Fibroblast of mammary gland (primary cell): ENCODE results near the gene INS.

Experiments
- DNase-seq: peaks from one replicate; pipeline ENCODE4 v3.0.0-alpha.2; 2010; ENCODE audit warnings: low read depth
- H3K4me3 ChIP-seq: 2 replicates; pipeline ENCODE4 v1.5.1; 2011; ENCODE audit warnings: low read depth, mild to moderate bottlenecking, low read length, moderate library complexity; ENCODE audit not compliant: control insufficient read depth
- TF ChIP-seq, protein P1 (sequence below): conservative IDR thresholded peaks from 2 replicates; pipeline ENCODE4 v1.5.1; 2011; ENCODE audit warnings: low read depth, low read length, inconsistent platforms; ENCODE audit not compliant: control insufficient read depth, insufficient read depth

Gene INS

GRCh38 chr11:2123628-2123960 lies 37.4 kb downstream of the INS start:
- TF ChIP-seq, protein P1, sequence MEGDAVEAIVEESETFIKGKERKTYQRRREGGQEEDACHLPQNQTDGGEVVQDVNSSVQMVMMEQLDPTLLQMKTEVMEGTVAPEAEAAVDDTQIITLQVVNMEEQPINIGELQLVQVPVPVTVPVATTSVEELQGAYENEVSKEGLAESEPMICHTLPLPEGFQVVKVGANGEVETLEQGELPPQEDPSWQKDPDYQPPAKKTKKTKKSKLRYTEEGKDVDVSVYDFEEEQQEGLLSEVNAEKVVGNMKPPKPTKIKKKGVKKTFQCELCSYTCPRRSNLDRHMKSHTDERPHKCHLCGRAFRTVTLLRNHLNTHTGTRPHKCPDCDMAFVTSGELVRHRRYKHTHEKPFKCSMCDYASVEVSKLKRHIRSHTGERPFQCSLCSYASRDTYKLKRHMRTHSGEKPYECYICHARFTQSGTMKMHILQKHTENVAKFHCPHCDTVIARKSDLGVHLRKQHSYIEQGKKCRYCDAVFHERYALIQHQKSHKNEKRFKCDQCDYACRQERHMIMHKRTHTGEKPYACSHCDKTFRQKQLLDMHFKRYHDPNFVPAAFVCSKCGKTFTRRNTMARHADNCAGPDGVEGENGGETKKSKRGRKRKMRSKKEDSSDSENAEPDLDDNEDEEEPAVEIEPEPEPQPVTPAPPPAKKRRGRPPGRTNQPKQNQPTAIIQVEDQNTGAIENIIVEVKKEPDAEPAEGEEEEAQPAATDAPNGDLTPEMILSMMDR = no peak
- DNase-seq = no peak
- H3K4me3 ChIP-seq = no peak overlapping the region

GRCh38 chr11:2122907-2123627 lies 37.9 kb downstream of the INS start:
- no peak overlapping the region for H3K4me3 ChIP-seq
- DNase-seq = no peak
- TF ChIP-seq, protein P1 = no peak

- H3K4me3 ChIP-seq = no peak overlapping the region
- TF ChIP-seq, protein P1 = no peak
- no peak for DNase-seq
These were observed 38.6 kb downstream of the INS start for GRCh38 chr11:2122222-2122906.

- TF ChIP-seq, protein P1 = no peak
- no peak for DNase-seq
- no peak overlapping the region for H3K4me3 ChIP-seq
These were observed 39.5 kb downstream of the INS start for GRCh38 chr11:2121227-2122130.

GRCh38 chr11:2120359-2121100 lies 40.5 kb downstream of the INS start:
- TF ChIP-seq, protein P1 = no peak
- DNase-seq = no peak
- no peak overlapping the region for H3K4me3 ChIP-seq

- TF ChIP-seq, protein P1 = no peak
- H3K4me3 ChIP-seq = no peak overlapping the region
- DNase-seq = no peak
These were observed 42.3 kb downstream of the INS start for GRCh38 chr11:2118677-2119076.
